NCI-H510A treated with DMSO at 0.1 percent for 48 hours (cell line): ENCODE data around the gene C7orf25.

Experiments used
- DNase-seq: peaks from one replicate; lab custom pipeline; 2025; lab: John Stamatoyannopoulos, UW

C7orf25 gene

DNA sequence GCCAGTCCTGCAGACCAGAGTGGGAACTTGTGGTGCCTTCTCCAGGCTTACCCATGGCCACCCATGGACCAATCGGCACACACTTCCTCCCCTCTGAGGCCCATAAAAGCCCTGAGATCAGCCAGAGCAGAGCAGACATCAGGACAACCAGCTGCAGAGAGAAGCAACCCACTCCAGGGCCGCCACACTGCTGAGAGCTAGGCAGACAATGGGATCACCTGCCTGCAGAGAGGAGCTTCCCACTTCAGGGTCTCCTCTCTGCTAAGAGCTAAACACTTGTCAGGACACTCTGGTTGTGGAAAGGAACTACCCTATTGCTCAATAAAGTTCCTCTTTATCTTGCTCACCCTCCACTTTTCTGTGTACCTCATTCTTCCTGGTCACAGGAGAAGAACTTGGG is 34.0 kb downstream of the C7orf25 start:
- peak; percentile 12 for DNase-seq

DNA sequence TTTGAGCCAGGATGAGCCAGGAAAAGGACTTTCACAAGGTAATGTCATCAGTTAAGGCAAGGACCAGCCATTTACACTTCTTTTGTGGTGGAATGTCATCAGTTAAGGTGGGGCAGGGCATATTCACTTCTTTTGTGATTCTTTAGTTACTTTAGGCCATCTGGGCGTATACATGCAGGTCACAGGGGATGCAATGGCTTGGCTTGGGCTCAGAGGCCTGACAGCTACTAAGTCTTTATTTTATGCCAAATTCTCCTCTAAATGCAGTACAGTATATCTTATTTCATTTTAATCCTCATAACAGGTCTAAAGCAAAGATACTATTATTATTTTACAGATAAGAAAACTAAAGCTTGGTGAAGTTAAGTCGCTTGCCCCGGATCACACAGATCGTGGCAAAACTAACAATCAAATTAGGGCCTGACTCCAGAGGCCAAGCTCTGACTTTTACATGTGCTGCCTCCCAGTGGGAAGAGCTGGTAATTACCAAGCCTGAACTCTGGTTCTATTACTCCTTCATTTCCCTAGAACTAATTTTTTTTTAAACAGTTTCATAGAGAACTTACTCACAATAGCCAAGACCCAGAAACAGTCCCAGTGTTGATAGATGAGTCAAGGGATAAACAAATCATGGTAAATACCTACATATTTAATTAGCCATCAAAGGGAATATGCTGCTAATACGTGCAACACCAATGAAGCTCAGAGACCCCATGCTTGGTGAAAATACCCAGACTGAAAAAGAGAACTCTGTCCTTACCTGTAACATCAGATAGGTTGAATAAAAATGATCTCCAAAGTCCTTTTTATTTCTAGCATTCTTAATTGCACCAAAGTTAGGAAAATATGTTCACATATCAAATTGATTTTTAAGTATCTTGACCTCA is 35.4 kb downstream of the C7orf25 start:
- DNase-seq: peak; percentile 8

GRCh38 chr7:42869131-42870020 is 42.5 kb downstream of the C7orf25 start:
- no peak for DNase-seq

DNA sequence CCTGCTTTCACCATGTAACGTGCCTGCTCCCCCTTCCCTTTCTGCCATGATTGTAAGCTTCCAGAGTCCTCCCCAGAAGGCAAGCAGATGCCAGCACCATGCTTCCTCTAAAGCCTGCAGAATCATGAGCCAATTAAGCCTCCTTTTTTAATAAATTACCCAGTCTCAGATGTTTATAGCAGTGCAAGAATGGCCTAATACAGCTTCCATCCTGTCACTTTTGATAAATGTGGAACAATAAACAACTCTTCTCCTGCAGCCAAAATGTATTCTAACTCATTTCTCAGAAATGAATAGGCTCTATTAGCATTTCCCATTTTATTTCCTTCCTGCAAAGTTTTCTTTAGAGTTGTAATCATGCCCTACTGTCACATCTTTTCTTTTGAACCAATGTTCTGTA is 43.4 kb downstream of the C7orf25 start:
- DNase-seq: no peak
